H7 (cell line): Measurements from ENCODE around the gene MIER2. TPM values are rescaled to one million over a fixed set of nuclear protein-coding genes. Genes with fewer than 3 reads are reported as not detected.
A peak's percentile ranks its signal among the peaks of the same experiment; 100 is the strongest.

Experiments used
- DNase-seq: peaks from one replicate; pipeline ENCODE4 v3.0.0; 2012
- H3K27me3 ChIP-seq: 2 replicates; pipeline ENCODE4 v1.6.0; 2011; ENCODE audit warnings: mild to moderate bottlenecking, low read length; ENCODE audit not compliant: control insufficient read depth, insufficient read depth
- H3K36me3 ChIP-seq: replicated peaks from 2 replicates; pipeline ENCODE4 v1.5.1; 2011; ENCODE audit warnings: low read length; ENCODE audit not compliant: control insufficient read depth, insufficient read depth
- H3K4me3 ChIP-seq: 2 replicates; pipeline ENCODE4 v1.5.1; 2011; ENCODE audit warnings: low read depth, mild to moderate bottlenecking, control low read depth, low read length, moderate library complexity; ENCODE audit not compliant: insufficient read depth
- total RNA-seq: library from RNA; depleted of rRNA; stranded (reverse); fragments of >200 nt; shearing (Covaris generic); gene quantifications from 2 replicates; pipeline ENCODE4 v1.2.3, GENCODE V29; 2014

Gene MIER2
- total RNA-seq, 1 experiment from 2014 or later = 43.4 TPM

DNA sequence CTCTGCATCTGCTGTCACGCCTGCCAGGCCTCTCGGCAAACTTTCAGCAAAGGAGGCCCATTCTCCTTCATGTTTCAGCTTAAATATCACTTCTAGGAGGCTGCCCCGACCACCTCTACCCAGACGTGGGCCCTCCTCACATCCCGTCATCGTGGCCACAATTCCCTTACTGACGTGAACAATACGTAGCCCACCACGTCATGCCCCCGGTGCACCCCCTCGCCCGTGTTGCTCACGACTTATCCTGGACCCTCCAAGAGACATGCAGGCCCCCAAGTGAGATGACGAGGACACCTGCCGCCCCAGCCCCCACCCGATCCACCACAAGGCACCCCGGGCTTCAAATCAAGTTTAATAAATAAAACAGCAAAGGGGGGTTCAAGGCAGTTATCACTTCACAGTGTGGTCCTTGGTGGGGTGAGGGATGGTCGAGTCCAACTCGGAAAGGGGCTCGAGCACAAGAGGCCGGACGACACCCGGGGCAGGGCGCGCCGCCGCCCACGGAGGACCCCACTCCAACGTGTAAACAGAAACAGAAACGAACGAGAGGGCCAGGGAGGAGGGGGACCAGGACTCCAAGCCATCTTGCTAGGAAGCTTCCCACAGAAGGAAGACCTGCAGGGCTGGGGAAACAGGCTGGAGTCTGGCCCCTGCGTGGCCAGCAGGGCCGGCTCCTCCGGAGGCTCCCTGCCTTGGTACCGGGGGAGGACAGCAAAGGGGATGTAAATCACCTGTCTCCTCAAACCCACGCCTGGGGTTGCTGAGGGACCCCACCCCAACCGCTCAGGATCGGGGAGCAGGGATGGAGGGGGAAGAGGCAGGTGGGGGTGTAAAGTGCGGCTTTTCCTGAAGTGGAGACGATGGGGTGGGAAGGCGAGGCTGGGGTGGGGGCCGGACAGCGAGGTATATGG is 39.1 kb downstream of the MIER2 start:
- Histone ChIP-seq H3K36me3 (peaks cover 2% of the 10 kb centered on the region), H3K27me3 (no peaks in the 10 kb centered on the region), H3K4me3 (no peak overlapping the region)
- peak; percentile 52 for DNase-seq

DNA sequence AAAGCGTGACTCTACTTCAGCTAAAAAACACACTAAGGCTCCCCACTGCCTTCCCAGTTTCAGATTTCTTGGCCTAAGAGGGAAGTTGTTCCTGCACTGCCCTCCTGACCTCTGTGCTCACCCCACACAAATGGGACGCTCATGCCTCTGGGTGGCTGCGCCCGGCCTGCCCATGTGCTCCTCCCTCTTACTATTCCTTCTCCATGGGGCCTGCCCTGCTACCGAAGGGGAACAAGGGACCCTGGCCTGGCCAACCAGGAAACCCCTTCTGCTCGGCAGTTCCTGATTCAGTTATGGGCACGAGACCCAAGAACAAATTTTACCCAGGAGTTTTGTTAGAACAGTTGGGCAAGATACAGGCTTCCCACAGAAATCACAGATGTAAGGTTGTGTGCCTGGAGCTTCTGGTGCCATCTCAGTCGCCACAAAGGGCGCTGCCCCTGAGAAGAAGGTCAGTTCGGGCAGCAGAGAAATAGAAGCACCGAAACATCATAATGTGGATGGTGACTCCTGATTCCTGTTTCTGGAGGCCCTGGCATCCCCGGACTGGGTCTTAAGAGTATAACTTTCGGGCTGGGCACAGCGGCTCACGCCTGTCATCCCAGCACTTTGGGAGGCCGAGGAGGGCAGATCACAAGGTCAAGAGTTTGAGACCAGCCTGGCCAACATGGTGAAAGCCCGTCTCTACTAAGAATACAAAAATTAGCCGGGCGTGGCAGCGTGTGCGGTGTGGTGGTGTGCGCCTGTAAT is 47.9 kb downstream of the MIER2 start:
- Histone ChIP-seq H3K27me3 (peaks cover 12% of the 10 kb centered on the region), H3K4me3 (no peak overlapping the region), H3K36me3 (no peaks in the 10 kb centered on the region)
- peak; percentile 49 for DNase-seq

DNA sequence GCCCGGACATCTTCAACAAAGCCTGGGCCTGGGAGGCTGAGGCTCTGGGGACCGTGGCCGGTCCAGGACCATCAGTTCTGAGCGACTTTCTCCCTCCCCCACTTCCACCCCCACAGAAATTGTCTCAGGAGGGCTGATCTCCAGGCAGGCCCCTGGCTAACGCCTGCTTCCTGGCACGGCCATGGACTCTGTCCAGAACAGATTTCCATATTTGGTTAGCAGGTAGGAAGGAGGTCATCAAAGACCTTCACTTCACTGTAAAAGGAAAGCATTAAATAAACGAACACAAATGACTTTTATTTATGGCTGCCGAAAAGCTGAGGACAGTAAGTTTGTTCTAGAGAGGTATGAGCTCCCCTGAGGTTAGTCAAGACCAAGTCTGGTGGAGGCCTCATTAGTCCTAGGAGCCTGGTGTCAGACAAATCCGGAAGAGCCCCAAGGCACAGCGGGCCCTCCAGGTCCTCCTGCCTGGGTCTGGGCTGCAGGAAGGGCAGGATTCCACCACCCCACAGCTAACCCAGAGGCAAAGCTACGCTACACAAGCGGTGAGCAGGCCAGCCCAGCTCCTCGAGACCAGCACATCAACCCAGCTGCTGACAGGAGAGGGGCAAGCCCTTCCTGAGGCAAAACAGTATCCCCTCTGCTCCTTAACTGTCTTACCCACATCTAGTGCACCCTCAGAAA is 48.8 kb downstream of the MIER2 start:
- peaks cover 12% of the 10 kb centered on the region for H3K27me3 ChIP-seq
- peak; percentile 57 for DNase-seq
- H3K36me3 ChIP-seq = no peaks in the 10 kb centered on the region
- H3K4me3 ChIP-seq = no peak overlapping the region

DNA sequence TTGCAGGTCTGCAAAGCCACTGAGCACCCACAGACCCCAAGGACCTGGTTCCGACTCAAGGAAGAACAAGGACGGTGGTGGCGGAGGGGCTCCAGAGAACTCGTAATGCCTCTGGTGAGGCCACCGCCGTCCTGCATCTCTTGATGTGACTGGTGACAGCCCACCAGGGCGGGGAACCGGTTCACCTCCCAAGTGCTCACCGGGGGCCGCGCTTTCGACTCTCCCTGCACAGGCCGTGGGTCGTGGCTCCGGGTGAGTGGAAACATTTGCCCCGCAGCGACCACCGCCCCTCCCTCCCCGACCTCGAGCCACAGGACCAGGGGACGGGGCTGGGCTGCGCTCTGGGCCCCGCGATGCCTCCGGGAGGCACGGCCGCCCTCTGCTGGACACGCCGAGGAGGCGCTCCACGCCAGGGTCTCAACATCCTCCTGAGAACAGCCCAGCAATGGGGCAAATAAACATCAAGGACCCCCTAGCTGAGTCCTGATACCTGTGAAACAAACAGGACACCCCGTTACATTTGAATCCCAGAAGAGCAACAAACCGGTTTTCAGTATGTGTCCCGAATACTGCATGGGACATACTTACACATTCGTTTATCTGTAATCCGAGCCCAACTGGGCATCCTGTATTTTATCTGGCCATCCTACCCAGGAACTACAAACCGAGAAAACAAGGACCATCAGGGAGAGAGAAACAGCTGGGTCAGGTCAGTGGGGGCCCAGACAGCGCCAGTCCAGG is 49.5 kb downstream of the MIER2 start:
- peak; percentile 97 for DNase-seq
- H3K27me3 ChIP-seq = peaks cover 12% of the 10 kb centered on the region
- no peaks in the 10 kb centered on the region for H3K36me3 ChIP-seq
- peak overlapping the region; percentile 28 for H3K4me3 ChIP-seq

DNA sequence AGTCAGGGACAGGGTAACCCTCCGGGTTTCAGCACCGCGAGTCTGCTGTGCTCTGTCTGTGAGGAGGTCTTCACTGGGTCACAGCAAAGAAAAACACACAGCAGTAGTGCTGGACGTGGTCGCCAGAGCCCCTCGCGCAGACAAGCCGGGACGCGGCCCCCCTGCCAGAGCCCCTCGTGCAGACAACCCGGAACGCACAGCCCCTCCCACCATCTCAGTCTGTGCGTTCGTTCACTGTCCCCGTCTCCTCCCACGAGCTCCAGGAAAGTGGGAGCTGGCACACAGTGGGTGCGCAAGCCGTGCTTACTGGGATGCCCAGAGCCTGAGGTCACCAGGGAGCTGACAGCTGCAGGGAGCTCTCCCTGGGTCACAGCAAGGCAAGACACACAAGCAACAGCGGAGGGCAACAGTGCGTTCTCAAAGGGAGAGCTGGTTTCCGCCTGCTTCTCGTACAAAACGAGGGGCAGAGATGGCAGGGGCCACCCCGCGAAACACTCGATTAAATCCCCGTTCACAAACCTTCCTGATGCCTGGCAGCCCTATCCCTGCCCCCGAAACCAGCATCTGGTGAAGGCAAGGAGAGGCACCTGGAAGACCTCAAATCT is 50.2 kb downstream of the MIER2 start:
- Histone ChIP-seq H3K4me3 (peak overlapping the region; percentile 28; the same call in 1 of the 2 replicates), H3K36me3 (no peaks in the 10 kb centered on the region), H3K27me3 (peaks cover 12% of the 10 kb centered on the region)
- peak; percentile 78 for DNase-seq

DNA sequence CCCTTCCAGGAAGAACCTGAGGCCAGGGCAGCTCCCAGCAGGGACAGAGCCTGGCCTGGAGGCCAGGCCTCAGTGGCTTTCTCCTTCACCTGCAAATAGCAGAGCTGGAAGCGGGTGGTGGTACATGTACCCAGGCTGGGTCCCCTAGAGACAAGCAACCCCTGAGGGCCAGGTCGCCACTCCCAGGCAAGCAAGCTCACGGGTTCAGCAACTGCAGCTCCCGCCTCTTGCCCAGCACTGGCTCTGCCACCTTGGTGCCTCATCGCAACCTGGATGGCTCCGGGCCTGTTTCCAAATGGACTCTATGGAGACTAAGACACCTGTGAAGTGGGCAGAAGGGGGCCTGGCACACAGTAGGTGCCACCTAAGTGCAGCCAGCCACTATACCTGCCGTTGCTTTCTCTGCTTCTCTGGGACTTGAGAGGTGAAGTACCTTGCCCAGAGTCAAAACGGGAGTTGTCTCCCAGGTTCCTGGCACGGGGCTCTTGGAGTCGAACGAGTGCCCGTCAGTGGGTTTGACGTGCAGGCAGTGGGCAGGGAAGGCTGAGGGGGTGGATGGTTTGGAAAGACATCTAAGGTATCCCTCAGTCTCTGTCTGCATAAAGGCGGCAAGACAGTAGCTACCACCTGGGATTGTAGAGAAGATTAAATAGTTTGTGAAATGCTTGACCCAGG is 51.0 kb downstream of the MIER2 start:
- DNase-seq = peak; percentile 32
- no peak overlapping the region for H3K4me3 ChIP-seq
- peaks cover 12% of the 10 kb centered on the region for H3K27me3 ChIP-seq
- no peaks in the 10 kb centered on the region for H3K36me3 ChIP-seq

DNA sequence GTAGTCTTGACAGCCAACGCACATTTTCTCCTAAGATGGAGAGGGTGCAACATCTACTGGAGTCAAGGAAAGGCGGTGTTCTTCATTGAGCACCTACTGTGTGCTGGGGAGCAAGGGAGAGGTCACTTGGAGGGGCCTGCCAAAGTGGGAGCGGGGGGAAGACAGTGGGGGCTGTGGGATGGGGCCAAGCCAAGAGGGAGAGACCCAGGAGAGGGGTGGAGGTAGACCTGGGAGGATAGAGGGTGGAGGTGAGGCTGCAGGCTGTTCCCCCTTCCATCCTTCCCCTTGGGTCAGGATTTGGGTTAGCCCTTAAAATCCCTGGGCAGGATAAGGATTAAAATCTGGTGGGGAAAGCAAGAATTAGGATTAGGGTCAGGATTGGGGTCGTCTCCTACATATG is 51.6 kb downstream of the MIER2 start:
- Histone ChIP-seq H3K4me3 (no peak overlapping the region), H3K27me3 (peaks cover 12% of the 10 kb centered on the region), H3K36me3 (no peaks in the 10 kb centered on the region)
- no peak for DNase-seq

DNA sequence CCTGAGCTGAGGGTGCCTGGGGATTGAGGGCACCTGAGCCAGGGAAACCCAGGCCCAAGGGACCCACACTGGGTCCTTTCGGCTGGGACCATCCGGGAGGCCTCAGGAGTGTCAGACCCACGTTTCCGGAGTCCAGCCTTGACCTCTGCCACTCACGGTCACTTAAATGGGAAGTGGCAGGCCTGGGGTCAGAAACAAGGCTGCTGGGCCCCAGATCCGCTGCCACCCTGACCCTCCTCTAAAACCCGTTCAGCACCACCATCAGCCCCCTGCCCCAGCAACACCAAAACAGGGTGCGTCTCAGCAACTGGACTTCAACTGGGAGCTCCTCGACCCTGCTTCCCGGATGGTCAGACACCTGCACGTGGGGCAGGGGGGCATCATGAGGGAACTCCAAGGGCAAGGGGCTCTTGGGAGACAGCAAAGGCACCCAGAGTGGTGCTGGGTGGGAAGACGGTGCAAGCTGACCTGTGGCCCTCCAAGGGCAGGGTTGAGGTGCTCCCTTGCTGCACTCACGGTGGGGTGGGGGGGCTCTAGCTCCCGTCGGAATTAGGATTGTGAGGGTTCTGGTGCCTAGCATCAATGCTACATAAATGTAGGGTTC is 52.2 kb downstream of the MIER2 start:
- no peaks in the 10 kb centered on the region for H3K36me3 ChIP-seq
- H3K27me3 ChIP-seq = peaks cover 12% of the 10 kb centered on the region
- peak; percentile 52 for DNase-seq
- no peak overlapping the region for H3K4me3 ChIP-seq

DNA sequence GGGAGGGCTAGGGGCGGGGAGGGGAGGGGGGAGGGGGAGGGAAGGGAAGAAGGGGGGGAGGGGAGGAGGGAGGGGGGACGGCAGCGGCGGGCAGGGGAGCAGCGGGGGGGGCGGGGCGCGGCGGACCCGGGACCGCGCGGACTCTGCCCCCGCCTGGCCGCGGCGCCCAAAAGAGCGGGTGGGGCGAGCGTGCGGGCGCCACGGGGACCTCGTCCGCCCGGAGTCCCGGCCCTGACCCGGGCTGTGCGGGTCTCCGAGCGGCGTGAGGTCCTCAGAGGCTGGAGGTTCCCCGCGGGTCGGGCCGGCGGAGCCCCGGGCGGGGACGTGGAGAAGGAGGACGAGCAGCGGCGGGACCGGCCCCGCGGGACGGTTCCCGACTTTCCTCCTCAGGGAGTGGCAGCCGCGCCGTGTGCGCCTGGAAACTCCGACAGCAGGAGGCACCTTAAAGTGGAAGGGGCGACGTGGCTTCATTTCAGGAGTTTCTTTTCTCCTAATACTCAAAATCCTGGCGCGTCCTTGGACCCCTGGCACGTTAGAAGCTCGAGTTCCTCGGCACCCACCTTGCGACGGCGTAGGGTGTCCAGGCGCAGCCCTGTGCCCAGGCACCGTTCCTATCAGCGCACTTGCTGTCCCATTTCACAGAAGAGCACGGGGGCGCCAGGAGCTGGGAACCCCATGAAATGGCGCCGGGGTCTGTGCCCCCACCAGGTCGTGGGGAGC is 52.9 kb downstream of the MIER2 start:
- peaks cover 12% of the 10 kb centered on the region for H3K27me3 ChIP-seq
- peaks cover 1% of the 10 kb centered on the region; the same call in 1 of the 2 replicates for H3K36me3 ChIP-seq
- H3K4me3 ChIP-seq = no peak overlapping the region
- peak; percentile 85 for DNase-seq

DNA sequence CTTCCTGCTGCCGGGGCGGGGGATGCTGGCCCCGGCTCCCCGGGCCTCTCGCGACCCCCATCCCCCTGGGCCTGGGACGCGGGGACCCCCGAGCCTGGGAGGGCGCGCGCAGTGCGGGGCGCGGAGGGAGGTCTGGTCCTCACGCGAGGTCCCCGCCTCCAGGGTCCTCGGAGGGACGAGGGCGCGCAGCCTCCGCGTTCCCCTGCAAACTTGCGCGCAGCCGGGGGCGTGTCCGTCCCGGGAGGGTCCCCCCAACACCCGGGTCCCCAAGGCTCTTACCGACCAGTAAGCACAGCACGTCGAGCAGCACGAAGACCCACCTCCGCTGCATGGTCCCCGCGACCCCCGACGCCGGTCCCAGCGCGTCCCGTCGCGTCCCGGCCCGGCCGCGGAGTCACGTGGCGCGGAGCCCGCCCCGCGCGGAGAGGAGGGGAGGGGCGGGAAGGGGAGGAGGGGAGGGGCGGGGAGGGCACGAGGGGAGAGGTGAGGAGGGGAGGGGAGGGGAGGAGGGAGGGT is 53.5 kb downstream of the MIER2 start, which contains the start of gene PLPP2:
Gene PLPP2, minus strand, starts transcription at position 398 of the 516 bp plus-strand sequence. Its CDS starts 67 bp downstream, at position 331.
- peak; percentile 89 for DNase-seq
- Histone ChIP-seq H3K36me3 (peaks cover 2% of the 10 kb centered on the region; the same call in 1 of the 2 replicates), H3K4me3 (peak within 1 kb of the TSS; percentile 72), H3K27me3 (peaks cover 12% of the 10 kb centered on the region)

DNA sequence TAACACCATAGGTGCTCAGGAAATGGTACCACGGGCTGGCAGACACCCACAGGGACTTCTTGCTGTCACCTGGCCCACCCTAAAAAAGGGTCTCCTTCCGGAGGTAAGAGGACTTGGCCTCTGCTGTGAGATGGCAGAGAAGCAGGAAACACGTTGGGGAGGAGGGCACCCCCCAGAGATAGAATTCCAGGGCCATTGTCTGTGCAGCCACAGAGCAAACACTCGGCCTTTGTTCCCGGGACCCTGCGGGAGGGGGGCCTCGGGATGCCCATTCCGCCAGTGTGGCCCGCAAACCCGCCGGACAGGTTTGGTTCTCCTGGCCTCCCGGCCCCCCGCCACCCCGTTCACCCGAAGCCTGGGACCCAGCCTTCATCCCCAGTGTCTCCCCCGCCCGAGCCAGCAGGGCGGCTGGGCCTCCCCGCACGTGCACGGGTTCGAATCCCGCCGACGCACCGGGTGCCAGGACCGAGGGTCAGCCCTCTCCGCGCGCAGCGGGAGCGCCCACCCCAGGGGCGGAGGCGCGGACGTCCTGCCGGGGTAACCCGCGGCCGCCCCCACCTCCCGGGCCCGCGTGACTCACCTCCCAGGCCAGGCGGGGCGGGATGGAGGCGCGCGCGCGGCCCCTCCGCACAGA is 54.1 kb downstream of the MIER2 start:
- DNase-seq = peak; percentile 97
- H3K4me3 ChIP-seq = peak overlapping the region; percentile 72
- peaks cover 12% of the 10 kb centered on the region for H3K27me3 ChIP-seq
- peaks cover 2% of the 10 kb centered on the region; the same call in 1 of the 2 replicates for H3K36me3 ChIP-seq
